AG04450 (cell line): ENCODE measurements around the gene LGALSL. TPM values are rescaled to one million over a fixed set of nuclear protein-coding genes. Genes with fewer than 3 reads are reported as not detected.

Source experiments
- CTCF ChIA-PET: fragments of 300-600, 350-600 bp; formaldehyde crosslinking; extraction: SDS; loops from one replicate; lab custom pipeline; 2022; ENCODE audit warnings: antibody characterized with exemption, inconsistent platforms; lab: Charles Lee
- POLR2A ChIA-PET: fragments of 350-600 bp; formaldehyde crosslinking; extraction: SDS; loops from one replicate; lab custom pipeline; 2021; ENCODE audit warnings: antibody characterized with exemption, inconsistent platforms; lab: Yijun Ruan, JAX
- DNase-seq: peaks from one replicate; pipeline ENCODE4 v3.0.0-alpha.2; 2011; ENCODE audit warnings: low read depth, low spot score
- H3K27ac ChIP-seq: one replicate; pipeline ENCODE4 v1.5.1; 2012; ENCODE audit warnings: low read depth, low read length, control low read depth
- H3K27me3 ChIP-seq: one replicate; pipeline ENCODE4 v1.6.0; 2012; ENCODE audit warnings: low read length; ENCODE audit not compliant: control insufficient read depth, insufficient read depth
- H3K4me3 ChIP-seq: 2 replicates; pipeline ENCODE4 v1.5.1; 2011; ENCODE audit warnings: mild to moderate bottlenecking, low read depth, low read length, control low read depth
- H3K9me3 ChIP-seq: 2 replicates; pipeline ENCODE4 v1.5.1; 2012; ENCODE audit warnings: low read length; ENCODE audit not compliant: control insufficient read depth, insufficient read depth
- polyA plus RNA-seq: library from polyadenylated mRNA; depleted of rRNA; stranded (reverse); fragments of >200 nt; gene quantifications from 2 replicates; pipeline ENCODE4 v1.2.3, GENCODE V29; 2011
- TF ChIP-seq, protein P1 (sequence below): IDR thresholded peaks from 2 replicates; pipeline ENCODE4 v1.5.1; 2011; ENCODE audit warnings: low read depth, low read length, control low read depth, inconsistent platforms

Gene LGALSL
- polyA plus RNA-seq, 1 experiment = 0.56 TPM

DNA sequence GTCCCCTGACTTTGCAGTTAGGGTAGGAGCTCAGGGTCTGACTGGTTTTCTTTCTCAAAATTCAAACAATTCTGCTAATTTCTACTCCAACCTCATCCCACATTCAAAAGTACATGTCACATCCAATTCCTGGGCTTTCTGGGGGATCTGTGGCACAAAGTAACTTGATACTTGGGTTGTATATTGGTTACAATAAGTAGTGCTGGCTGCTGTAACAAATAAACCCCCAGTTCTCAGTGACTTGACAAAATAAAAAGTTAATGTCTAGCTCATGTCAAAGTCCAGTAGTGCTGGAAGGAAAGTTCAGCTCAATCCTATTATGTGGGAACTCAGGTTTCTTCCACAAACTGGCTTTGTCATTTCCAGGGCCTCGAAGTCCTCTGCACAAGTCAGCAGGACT is 23.1 kb downstream of the LGALSL start:
- TF ChIP-seq, protein P1, sequence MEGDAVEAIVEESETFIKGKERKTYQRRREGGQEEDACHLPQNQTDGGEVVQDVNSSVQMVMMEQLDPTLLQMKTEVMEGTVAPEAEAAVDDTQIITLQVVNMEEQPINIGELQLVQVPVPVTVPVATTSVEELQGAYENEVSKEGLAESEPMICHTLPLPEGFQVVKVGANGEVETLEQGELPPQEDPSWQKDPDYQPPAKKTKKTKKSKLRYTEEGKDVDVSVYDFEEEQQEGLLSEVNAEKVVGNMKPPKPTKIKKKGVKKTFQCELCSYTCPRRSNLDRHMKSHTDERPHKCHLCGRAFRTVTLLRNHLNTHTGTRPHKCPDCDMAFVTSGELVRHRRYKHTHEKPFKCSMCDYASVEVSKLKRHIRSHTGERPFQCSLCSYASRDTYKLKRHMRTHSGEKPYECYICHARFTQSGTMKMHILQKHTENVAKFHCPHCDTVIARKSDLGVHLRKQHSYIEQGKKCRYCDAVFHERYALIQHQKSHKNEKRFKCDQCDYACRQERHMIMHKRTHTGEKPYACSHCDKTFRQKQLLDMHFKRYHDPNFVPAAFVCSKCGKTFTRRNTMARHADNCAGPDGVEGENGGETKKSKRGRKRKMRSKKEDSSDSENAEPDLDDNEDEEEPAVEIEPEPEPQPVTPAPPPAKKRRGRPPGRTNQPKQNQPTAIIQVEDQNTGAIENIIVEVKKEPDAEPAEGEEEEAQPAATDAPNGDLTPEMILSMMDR = no peak
- H3K9me3 ChIP-seq = no peaks in the 10 kb centered on the region
- H3K4me3 ChIP-seq = no peak overlapping the region
- CTCF ChIA-PET = interaction anchor here (1.4 to 2.8 kb wide), 2 partner anchors 11 to 146 kb away, joined by 3 to 20 read pairs; no protein-coding TSS in a partner anchor
- H3K27ac ChIP-seq = no peak overlapping the region
- no peak for DNase-seq
- peaks cover 35% of the 10 kb centered on the region for H3K27me3 ChIP-seq
- POLR2A ChIA-PET = no interaction called here

DNA sequence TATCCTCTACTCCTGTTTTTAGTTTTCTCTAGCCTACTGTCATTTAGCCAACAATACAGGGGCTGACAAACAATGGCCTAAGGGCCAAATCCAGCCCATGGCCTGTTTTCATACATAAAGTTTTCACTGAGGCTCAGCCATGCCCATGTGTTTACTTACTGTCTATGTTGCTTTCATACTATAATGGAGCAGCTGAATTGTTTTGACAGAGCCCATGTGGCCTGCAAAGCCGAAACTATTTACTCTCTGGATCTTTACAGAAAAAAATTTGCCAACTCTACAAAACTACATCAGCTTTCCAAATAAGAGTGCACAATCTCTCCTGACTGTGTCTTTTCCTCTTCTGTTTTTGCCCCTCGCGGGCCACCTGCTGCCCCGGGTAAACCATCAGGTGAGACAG is 24.0 kb downstream of the LGALSL start:
- TF ChIP-seq, protein P1 = no peak
- no peak overlapping the region for H3K4me3 ChIP-seq
- H3K27me3 ChIP-seq = peaks cover 35% of the 10 kb centered on the region

GRCh38 chr2:64478502-64479230 is 24.7 kb downstream of the LGALSL start:
- Histone ChIP-seq H3K9me3 (no peaks in the 10 kb centered on the region), H3K27ac (no peak overlapping the region), H3K4me3 (no peak overlapping the region), H3K27me3 (peaks cover 33% of the 10 kb centered on the region)
- CTCF ChIA-PET = interaction anchor here (0.8 to 1.7 kb wide), 2 partner anchors 9 to 147 kb away, joined by 3 to 17 read pairs; no protein-coding TSS in a partner anchor
- TF ChIP-seq, protein P1 = no peak
- POLR2A ChIA-PET = no interaction called here
- no peak for DNase-seq

More for the DNA sequence above, 24.0 kb downstream of the LGALSL start:
- no peak overlapping the region for H3K27ac ChIP-seq
- ChIA-PET CTCF (interaction anchor here (2.8 kb wide), 1 partner anchor 10 kb away, joined by 20 read pairs; no protein-coding TSS in a partner anchor), POLR2A (no interaction called here)
- no peaks in the 10 kb centered on the region for H3K9me3 ChIP-seq
- no peak for DNase-seq

DNA sequence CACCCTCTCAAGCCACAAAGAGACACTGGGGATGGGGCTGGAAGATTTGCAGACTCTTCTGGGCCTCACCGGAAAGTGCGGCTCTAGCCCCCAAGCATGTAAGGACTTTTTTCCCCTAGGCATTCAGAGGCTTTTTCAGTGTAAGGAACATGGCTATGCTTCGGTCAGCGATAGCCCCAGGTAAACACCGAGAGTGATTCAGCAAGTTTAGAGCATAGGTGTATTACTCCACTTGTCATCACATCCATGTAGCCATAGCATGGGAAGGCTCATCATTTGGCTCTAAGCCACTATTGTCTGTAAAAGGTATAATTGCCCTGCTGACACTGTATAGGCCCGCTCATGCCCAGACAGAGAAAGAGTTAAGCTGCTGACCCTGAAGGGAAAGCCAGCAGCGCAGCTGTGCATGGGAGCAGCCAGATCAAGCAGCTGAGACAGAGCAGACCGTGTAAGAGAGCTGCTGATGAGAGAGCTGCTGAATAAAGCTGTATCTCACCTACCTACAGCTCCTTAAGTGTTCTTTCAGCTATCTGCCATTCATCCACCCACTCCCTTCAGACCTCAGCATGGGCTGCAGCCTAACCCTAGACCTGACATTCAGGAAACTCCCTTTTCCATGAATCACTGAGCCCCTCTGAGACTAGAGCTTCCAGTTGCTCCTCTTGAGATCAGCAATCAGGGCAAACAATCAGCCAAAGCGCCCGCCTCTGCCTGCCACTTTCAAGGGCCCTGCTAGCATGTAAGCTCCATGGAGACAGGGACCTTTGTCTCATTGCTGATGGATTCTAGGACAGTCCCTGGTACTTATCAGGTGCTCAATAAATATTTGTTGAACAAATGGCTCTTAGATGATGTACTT is 25.5 kb downstream of the LGALSL start:
- TF ChIP-seq, protein P1 = no peak
- peaks cover 34% of the 10 kb centered on the region for H3K27me3 ChIP-seq
- ChIA-PET POLR2A (no interaction called here), CTCF (interaction anchor here (0.8 to 1.7 kb wide), 2 partner anchors 8 to 148 kb away, joined by 3 to 17 read pairs; no protein-coding TSS in a partner anchor)
- H3K4me3 ChIP-seq = no peak overlapping the region
- H3K27ac ChIP-seq = no peak overlapping the region
- DNase-seq = no peak
- H3K9me3 ChIP-seq = no peaks in the 10 kb centered on the region
